ENCODE data around the gene SF3A2.
"Not testable (repeated sequence)": the region's sequence is repeated elsewhere in the genome, so short reads cannot be mapped to it uniquely, and the experiment has no call there.

DNA sequence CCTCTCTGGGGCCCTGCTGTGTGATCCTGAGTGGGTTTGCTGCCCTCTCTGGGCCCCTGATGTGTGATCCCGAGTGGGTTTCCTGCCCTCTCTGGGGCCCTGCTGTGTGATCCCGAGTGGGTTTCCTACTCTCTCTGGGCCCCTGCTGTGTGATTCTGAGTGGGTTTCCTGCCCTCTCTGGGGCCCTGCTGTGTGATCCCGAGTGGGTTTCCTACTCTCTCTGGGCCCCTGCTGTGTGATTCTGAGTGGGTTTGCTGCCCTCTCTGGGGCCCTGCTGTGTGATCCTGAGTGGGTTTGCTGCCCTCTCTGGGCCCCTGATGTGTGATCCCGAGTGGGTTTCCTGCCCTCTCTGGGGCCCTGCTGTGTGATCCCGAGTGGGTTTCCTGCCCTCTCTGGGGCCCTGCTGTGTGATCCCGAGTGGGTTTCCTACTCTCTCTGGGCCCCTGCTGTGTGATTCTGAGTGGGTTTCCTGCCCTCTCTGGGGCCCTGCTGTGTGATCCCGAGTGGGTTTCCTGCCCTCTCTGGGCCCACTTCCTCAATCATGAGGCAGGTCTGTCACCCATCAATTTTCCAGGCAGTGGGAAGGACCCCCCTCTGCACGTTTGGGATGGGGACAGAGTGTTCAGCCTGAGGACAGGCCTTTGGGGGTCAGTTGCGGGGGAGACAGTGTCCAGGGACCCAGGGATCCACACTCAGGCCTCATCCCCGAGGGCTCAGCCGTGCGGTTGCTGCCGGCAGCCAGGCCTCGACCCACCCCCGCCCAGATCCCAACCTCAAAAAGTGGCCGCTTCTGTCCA lies 44.8 kb downstream of the SF3A2 start:
- TF ChIP-seq, protein P1, sequence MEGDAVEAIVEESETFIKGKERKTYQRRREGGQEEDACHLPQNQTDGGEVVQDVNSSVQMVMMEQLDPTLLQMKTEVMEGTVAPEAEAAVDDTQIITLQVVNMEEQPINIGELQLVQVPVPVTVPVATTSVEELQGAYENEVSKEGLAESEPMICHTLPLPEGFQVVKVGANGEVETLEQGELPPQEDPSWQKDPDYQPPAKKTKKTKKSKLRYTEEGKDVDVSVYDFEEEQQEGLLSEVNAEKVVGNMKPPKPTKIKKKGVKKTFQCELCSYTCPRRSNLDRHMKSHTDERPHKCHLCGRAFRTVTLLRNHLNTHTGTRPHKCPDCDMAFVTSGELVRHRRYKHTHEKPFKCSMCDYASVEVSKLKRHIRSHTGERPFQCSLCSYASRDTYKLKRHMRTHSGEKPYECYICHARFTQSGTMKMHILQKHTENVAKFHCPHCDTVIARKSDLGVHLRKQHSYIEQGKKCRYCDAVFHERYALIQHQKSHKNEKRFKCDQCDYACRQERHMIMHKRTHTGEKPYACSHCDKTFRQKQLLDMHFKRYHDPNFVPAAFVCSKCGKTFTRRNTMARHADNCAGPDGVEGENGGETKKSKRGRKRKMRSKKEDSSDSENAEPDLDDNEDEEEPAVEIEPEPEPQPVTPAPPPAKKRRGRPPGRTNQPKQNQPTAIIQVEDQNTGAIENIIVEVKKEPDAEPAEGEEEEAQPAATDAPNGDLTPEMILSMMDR (IDR thresholded peaks at IDR 0.05): not testable (repeated sequence)
- TF ChIP-seq EZH2phosphoT487, EZH2 (IDR thresholded peaks at IDR 0.05): not testable (repeated sequence)
